IPS-NIHi7 (cell line): ENCODE data around the gene VPS13A.
"Not testable (repeated sequence)": the region's sequence is repeated elsewhere in the genome, so short reads cannot be mapped to it uniquely, and the experiment has no call there.

ENCODE experiments used
- DNase-seq: peaks from one replicate; pipeline ENCODE4 v3.0.0; 2012; ENCODE audit warnings: mixed read lengths; ENCODE audit errors: extremely low spot score

VPS13A gene

GRCh38 chr9:77423841-77424240 is 246.5 kb downstream of the VPS13A start:
- DNase-seq = no peak

- DNase-seq = no peak
These were observed 247.7 kb downstream of the VPS13A start for GRCh38 chr9:77424993-77425392.

GRCh38 chr9:77426712-77427111 is 249.4 kb downstream of the VPS13A start:
- DNase-seq = no peak

- no peak for DNase-seq
These were observed 250.1 kb downstream of the VPS13A start for GRCh38 chr9:77427256-77427927.

GRCh38 chr9:77429928-77430327 is 252.6 kb downstream of the VPS13A start:
- no peak for DNase-seq

- DNase-seq = no peak
These were observed 254.7 kb downstream of the VPS13A start for GRCh38 chr9:77432053-77432452.

- DNase-seq = peak; percentile 88
These were observed 256.5 kb downstream of the VPS13A start for GRCh38 chr9:77433675-77434445.

GRCh38 chr9:77435277-77435676 is 257.9 kb downstream of the VPS13A start:
- DNase-seq = no peak

- no peak for DNase-seq
These were observed 258.4 kb downstream of the VPS13A start for GRCh38 chr9:77435688-77436087.

- DNase-seq = no peak
These were observed 261.3 kb downstream of the VPS13A start for GRCh38 chr9:77438653-77439052.

GRCh38 chr9:77440057-77440456 is 262.7 kb downstream of the VPS13A start:
- peak; percentile 67 for DNase-seq

GRCh38 chr9:77441124-77441523 is 263.8 kb downstream of the VPS13A start:
- DNase-seq = not testable (repeated sequence)

GRCh38 chr9:77442436-77442835 is 265.1 kb downstream of the VPS13A start:
- no peak for DNase-seq

GRCh38 chr9:77447646-77448045 is 270.3 kb downstream of the VPS13A start:
- DNase-seq = no peak

- no peak for DNase-seq
These were observed 272.1 kb downstream of the VPS13A start for GRCh38 chr9:77449240-77450084.

- DNase-seq = no peak
These were observed 272.7 kb downstream of the VPS13A start for GRCh38 chr9:77450085-77450475.

- no peak for DNase-seq
These were observed 274.2 kb downstream of the VPS13A start for GRCh38 chr9:77451507-77451906.

- DNase-seq = no peak
These were observed 276.7 kb downstream of the VPS13A start for GRCh38 chr9:77453825-77454647.

GRCh38 chr9:77454663-77455062 is 277.3 kb downstream of the VPS13A start:
- DNase-seq = no peak

GRCh38 chr9:77455312-77455927 is 278.1 kb downstream of the VPS13A start:
- DNase-seq = peak; percentile 50

GRCh38 chr9:77456829-77457437 is 279.6 kb downstream of the VPS13A start:
- peak; percentile 86 for DNase-seq
